NCI-H774 (cell line): ENCODE data around the gene WDR86.

Source experiments
- DNase-seq: peaks from one replicate; lab custom pipeline; 2025; lab: John Stamatoyannopoulos, UW

Gene WDR86

DNA sequence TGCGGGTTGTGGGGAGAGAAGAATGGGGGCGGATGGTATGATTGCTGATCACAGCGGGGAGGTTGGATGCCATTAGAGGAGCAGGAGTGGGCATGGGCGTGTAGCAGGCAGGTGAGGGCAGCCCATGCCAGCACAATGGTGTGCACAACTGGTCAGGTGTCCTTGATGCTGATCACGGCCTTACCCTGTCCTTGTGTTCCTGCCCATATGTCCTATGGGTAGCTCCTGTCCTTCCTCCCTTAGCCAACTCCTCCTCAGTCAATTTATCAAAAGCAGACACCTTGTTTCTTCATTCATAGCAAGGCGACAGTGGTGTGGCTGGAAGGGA is 30.7 kb downstream of the WDR86 start:
- DNase-seq: no peak

DNA sequence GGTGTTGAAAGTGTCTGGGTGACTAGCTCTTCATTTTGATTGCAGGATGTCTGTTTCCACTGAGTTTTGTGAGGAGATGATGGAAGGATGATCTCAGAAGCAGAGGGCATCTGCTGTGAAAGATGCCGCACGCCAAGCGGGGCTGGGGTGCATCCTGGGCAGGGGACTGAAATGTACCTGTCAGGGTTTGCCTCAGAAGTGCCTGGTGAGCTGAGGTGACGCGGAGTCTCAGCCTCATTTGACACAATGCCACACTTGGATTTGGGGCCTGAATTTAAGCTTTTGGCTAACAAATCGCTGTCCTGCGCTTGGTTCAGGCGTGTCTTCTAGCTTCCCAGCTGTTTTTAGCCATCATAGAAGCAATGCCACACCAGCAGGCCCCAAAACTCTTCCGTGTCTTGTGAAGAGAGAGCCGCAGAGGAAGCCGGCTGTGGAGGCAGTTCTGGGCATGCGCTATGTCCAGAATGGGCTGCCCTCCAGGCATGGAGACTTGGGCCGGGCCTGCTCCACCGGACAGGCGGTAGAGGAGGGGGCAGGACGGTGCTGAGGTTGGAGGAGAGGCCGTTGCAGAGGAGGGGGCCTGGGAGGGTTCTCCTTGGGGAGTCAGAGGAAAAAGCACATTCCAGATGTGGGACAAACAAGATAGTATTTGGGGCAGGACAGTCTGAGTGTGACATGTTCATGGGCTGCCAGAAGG is 31.2 kb downstream of the WDR86 start:
- no peak for DNase-seq

- no peak for DNase-seq
Measured at GRCh38 chr7:151378011-151378410, 31.8 kb downstream of the WDR86 start.

DNA sequence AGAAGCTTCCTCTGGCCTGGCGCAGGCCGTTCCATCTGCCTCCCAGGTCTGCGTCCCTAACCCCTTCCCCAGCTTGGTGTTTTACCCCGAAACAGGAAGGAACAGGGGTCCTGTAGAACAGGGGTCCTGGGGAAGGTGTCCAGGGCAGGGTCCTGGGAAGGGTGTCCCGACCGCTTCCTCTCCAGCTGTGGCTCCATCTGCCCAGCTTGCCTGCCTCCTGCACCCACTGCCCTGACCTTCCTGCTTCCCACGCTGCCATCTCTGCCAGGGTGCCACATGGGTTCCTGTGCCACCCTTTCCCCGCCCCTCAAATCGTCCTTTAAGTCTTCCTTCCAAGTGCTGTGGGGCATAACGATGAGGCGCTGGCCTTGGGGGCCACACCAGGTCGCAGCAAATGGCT is 32.4 kb downstream of the WDR86 start:
- no peak for DNase-seq

DNA sequence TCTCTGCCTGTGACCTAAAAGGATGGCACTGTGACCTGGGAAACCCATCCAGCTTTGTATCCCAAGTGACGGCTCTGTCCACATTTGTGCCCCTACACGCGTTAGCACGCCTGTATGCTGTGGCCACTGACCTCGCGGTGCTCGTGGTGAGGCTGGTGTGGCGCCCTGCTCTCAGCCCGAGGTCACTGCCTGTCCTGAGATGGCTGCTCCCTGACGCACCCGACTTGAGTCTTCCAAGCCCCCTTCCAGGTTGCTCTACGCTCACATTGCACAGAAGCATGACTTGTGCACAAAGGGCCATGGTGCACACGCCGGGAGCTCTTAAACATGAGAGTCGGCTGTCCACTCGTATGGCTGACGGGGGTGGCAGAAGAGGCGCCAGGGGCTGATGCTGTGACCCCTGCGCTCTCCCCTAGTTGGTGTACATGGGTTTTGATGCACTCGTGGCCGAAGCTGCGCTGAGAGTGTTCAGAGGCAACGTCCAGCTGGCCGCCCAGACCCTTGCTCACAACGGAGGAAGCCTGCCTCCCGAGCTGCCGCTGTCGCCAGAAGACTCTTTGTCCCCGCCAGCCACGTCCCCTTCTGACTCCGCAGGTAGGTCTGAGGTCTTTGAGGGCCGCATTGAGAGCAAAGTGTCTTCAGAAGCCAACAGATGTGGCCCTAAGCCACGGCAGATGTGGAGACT is 33.5 kb downstream of the WDR86 start:
- no peak for DNase-seq

- DNase-seq: no peak
Measured at GRCh38 chr7:151375530-151376217, 34.2 kb downstream of the WDR86 start.

DNA sequence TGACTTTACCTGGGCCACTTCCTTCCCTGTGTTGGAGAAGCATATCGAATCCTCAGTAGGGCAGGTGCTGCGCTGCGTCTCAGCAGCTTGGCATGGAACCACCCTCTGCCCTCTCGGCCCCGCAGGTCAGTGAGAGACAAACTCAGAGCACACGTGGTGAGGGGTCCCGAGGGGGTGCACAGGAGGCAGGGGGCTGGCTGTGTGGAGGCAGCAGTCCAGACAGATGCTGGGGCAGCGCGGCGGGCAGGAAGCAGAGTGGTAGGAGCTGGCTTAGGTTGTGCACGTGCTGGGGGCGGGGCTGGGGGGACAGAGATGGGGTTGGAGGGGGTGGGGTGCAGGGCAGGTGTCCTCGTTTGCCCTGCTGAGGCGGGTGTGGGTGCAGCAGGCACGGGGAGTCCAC is 35.1 kb downstream of the WDR86 start:
- DNase-seq: no peak

DNA sequence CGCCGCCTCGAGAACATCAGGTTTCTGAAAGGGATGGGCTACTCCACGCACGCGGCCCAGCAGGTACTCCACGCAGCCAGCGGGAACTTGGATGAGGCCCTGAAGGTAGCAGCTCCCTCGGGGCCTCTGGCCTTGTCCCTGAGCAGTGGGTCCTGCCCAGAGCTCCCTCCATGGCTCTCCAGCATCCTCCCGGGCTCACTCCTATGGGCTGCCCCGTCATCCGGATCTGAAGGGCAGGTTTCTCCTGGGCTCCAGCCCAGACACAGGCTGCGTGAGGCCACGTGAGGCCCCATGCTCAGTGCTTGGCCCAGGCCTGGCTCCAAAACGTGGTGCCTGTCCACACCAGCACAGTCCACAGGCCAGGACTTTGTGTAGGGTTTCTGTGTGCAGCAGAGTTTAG is 35.7 kb downstream of the WDR86 start:
- no peak for DNase-seq

DNA sequence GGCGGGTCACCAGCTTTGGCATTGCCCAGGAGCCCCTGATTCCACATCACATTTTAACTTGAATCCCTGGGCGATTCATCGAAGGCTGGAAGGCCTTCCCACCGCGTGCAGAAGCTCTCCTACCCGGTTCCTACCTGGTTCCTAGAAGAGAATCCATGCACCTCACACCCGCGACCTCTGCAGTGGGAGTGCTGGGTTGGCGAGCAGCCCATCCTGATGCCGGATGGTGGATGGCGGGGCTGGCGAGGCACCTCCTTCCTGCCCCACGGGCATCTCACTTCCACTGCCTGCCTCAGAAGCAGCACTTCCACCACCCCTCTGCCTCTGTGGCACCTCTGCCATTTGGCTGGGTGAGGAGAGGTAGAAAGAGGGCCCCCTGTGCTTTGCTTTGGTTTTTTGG is 36.2 kb downstream of the WDR86 start:
- no peak for DNase-seq

DNA sequence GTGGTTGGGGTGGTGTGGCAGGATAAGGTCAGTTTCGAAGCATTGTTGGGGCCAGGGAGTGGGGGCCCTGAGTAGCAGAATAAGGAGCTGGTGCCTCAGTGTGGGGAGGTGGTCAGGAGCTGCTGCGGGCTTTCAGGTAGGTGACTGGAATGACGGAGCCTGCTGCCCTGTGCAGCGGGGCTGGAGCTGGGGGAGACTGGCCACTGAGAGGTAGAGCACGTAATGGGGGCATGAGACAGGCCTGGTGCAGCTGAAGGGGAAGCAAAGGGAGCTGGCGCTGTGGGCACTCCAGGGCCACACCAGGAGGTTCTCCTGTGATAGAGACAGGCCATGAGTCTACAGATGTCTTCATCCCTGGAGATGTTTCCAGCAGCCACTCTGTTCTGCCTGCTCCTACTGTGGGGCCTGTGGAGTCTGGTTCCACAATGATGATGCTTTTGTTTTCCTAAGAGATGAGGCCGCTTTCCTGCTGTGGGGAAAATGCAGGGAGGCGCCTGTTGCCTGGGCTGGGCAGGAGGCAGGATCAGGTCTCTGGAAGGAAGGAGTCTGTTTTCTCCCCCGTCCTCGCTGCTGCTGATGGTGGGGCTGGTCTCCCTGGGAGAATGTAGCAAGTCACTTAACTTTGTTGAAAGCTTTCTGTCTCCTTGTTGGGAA is 37.1 kb downstream of the WDR86 start:
- no peak for DNase-seq

- DNase-seq: no peak
Measured at GRCh38 chr7:151371266-151371665, 38.6 kb downstream of the WDR86 start.

DNA sequence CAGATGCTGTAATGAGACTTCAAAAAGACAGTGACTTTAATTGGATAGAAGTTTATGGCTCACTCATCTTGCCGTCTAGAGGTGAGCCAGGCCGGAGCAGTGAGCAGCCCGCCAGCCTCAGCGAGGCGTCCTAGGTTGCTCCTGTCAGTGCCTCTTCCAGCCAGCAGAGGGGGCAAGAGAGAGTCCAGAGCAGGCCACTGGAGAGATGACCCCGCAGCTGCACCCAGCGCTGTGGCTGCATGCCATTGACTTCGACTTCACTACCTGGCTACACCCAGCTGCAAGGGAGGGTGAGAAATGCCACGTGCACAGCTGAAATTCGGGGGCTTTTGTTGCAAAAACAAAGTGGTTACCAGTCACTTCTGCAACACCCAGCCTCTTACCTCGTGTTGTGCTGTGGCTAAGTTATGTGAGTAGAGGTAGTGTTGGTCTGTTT is 41.7 kb downstream of the WDR86 start:
- DNase-seq: peak; percentile 76

GRCh38 chr7:151367284-151367683 is 42.6 kb downstream of the WDR86 start:
- no peak for DNase-seq

DNA sequence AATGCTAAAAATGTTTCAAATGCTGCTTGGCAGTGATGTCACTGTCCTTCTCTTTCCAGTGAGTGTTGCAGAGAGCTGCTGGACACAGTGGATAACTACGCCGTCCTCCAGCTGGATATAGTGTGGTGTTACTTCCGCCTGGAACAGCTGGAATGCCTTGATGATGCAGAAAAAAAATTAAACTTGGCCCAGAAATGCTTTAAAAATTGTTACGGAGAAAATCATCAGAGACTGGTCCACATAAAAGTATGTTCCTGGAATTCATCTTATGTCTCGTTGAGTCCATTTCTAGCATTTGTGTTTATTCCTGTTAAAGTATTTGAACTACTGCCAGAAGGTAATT is 43.0 kb downstream of the WDR86 start:
- no peak for DNase-seq

DNA sequence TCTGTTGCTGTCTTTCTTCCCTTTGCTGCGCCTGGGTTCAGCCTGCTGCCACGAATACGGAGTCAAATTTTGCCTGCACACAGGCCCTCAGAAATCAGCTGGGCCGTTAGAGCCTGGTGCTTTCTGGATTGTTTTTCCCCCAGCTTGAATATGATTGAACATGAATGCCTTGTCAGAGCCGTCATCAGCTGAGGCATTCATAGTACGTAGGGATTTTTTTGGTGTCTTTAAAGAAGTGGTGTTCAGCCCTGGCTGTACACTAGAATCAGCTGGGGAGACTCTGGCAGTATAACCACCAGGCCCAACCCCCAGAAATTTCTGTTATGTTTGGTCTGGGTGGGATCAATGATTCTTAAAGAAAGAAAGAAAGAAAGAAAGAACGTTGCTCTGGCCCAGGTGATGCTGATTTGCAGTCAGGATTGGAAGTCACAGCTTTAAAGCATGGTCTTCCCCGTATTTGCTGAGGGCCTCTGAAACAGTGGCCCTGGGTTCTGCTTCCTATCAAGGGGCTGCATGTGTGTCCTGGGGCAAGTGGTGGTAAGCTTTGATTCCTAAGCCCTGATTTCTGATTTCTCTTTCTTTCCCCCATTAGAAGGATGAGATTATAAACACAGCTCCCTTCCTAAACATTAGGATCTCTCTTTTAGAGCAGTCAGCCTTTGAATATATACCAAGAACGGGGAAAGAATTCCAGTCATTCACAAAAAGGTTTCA is 43.5 kb downstream of the WDR86 start:
- DNase-seq: no peak

DNA sequence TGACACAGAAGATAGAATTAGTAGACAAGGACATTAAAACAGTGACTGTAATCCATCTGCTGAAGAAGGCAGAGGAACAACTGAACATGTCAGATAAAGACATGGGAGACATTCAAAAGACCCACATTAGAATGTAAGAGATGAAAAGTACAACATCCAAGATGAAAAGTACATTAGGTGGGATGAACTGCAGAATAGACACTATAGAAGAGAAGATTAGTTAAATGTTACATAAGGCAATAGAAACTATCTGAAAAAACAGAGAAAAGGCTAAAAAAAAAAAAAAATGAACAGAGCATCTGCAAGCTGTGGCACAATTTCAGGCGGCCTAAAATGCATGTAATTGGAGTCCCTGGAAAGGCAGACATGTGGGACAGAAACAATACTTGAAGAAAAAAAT is 46.7 kb downstream of the WDR86 start:
- no peak for DNase-seq

DNA sequence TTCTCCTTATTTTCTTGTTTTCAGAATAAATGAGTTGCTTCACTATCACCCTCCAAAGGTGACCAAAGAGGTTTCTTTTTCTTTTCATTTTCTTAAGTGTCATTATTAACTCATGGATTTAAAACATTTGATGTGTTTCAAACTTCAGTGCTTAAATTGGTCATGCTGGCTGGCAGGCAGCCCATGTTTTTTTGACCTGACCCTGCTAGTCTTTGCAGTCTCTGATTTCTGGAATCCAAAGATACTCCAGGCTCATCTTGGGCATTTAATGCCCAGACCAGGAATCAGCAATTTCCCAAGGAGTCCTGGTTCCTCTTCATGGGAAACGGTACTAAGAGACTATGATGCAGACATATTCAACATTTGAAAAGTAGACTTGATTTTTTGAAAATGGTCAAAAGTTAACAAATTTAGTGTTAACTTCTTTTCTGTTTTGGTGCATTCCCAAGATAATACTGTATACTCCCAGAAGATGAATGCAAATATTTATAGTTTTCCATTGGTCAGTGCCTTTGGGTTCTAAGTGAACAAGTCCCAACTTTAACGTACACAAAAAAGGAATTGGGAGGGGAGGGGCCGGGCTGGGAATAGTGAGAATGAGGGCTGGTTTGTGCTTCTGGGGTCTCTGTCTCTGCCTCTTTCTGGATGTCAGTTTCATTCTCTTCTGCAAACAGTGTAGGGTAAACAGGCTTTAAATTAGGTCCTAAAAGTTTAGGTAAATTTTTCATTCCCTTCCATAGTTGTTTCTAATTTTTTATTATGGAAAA is 48.5 kb downstream of the WDR86 start:
- no peak for DNase-seq

DNA sequence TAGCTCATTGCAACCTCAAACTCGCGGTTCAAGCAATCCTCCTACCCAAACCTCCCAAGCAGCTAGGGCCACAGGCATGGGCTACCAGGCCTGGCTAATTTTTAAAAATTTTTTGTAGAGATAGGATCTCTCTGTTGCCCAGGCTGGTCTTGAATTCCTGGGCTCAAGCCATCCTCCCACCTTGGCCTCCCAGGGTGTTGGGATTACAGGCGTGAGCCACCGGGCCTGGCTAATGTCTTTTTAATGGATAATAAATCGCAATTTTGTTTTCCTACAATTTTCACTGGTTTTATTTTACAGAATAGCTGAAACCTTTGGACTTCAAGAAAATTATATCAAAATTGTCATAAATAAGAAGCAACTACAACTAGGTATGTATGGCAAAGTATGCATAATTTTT is 57.3 kb downstream of the WDR86 start:
- no peak for DNase-seq

GRCh38 chr7:151351967-151352366 is 57.9 kb downstream of the WDR86 start:
- no peak for DNase-seq

DNA sequence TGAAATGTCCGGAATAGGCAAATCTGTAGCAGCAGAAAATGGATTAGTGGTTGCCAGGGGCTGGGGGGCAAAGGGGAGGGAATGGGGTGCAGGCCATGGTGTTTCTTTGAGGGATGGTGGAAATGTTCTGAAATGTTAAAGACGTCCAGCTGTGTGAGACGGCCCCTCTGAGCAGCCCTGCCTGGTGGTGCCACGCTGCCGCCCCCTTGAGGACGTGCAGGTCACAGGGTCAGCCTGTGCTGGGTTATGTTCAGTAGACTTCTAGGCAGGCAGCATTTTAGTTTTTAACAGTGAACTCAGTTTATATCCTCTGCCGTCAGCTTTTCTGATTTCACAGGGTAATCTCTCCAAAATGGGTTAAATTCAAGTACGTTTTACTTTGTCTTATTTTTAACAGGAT is 58.8 kb downstream of the WDR86 start:
- DNase-seq: no peak

DNA sequence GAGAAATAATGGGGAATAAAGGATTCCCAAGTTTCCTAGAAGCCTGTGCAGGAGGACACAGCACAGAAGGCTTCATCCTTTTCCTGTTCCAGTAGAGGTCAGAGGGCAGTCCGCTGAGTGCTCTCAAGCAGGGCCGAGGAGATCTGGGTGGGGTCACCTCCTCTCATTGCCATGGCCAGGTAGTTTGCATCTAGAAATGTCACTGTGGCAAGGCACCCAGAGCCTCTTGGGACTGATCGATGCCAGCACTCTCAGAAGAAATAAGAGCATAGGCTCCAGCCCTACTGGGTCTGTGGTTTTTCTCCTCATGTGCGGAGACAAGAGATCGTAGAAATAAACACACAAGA is 60.4 kb downstream of the WDR86 start:
- no peak for DNase-seq

- DNase-seq: no peak
Measured at GRCh38 chr7:151348970-151349369, 60.9 kb downstream of the WDR86 start.
